22Rv1 (cell line): ENCODE data around the gene CIB2.

Experiments
- CTCF ChIP-seq: fragments of 450-650 bp; IDR thresholded peaks from 2 replicates; pipeline ENCODE4 v1.5.1; 2017; ENCODE audit warnings: mild to moderate bottlenecking
- ZFX ChIP-seq: fragments of 450-650 bp; IDR thresholded peaks from 2 replicates; pipeline ENCODE4 v1.6.1; 2017; ENCODE audit warnings: antibody characterized with exemption, borderline replicate concordance

- TF ChIP-seq CTCF (no peak), ZFX (no peak)
Measured at GRCh38 chr15:78104119-78104479, 27.1 kb downstream of the CIB2 start.
